NCI-H2081 treated with DMSO at 0.1 percent for 48 hours (cell line): ENCODE data around the gene GRIK5.
"Not testable (repeated sequence)": the region's sequence is repeated elsewhere in the genome, so short reads cannot be mapped to it uniquely, and the experiment has no call there.

Experiments used
- DNase-seq: peaks from one replicate; lab custom pipeline; 2025; lab: John Stamatoyannopoulos, UW

The GRIK5 gene

GRCh38 chr19:42010245-42011126, 59.5 kb downstream of the GRIK5 start:
- no peak for DNase-seq

- no peak for DNase-seq
Observed at GRCh38 chr19:42006569-42006968, 63.4 kb downstream of the GRIK5 start.

- no peak for DNase-seq
Observed at GRCh38 chr19:42005504-42005903, 64.5 kb downstream of the GRIK5 start.

GRCh38 chr19:42003506-42004294, 66.3 kb downstream of the GRIK5 start:
- DNase-seq, result no peak

- no peak for DNase-seq
Observed at GRCh38 chr19:41999878-42000208, 70.2 kb downstream of the GRIK5 start.

GRCh38 chr19:41999071-41999877, 70.7 kb downstream of the GRIK5 start:
- DNase-seq, result no peak

GRCh38 chr19:41998246-41999020, 71.6 kb downstream of the GRIK5 start:
- no peak for DNase-seq

GRCh38 chr19:41997851-41998229, 72.2 kb downstream of the GRIK5 start:
- no peak for DNase-seq

- DNase-seq, result no peak
Observed at GRCh38 chr19:41997121-41997850, 72.7 kb downstream of the GRIK5 start.

- no peak for DNase-seq
Observed at GRCh38 chr19:41995959-41996797, 73.8 kb downstream of the GRIK5 start.

GRCh38 chr19:41994994-41995958, 74.7 kb downstream of the GRIK5 start:
- no peak for DNase-seq

- no peak for DNase-seq
Observed at GRCh38 chr19:41994521-41994971, 75.5 kb downstream of the GRIK5 start.

GRCh38 chr19:41993612-41994483, 76.2 kb downstream of the GRIK5 start, which contains the start of gene ATP1A3:
ATP1A3 (minus strand) TSS chr19:41994230; CDS start chr19:41994076, 154 bp downstream.
- no peak for DNase-seq

- DNase-seq, result not testable (repeated sequence)
Observed at GRCh38 chr19:41991925-41992569, 78.0 kb downstream of the GRIK5 start.

GRCh38 chr19:41991025-41991424, 79.0 kb downstream of the GRIK5 start:
- DNase-seq, result no peak

GRCh38 chr19:41990615-41991014, 79.4 kb downstream of the GRIK5 start:
- DNase-seq, result no peak

GRCh38 chr19:41990028-41990427, 80.0 kb downstream of the GRIK5 start:
- no peak for DNase-seq
